ENCODE results near the gene RFXAP.
A peak's percentile ranks its signal among the peaks of the same experiment; 100 is the strongest.

Gene RFXAP

GRCh38 chr13:36774931-36775330 is 44.1 kb upstream of the RFXAP start:
- TF ChIP-seq CEBPB (IDR thresholded peaks at IDR 0.05) (no peak), FOXM1 (IDR thresholded peaks at IDR 0.05; ENCODE audit: borderline replicate concordance, low read depth) (no peak), EP300 (IDR thresholded peaks at IDR 0.05; ENCODE audit: borderline replicate concordance) (no peak), MAX (IDR thresholded peaks at IDR 0.05) (no peak), TEAD4 (IDR thresholded peaks at IDR 0.05) (no peak), REST (IDR thresholded peaks at IDR 0.05; ENCODE audit: low read depth) (no peak), CREB1 (IDR thresholded peaks at IDR 0.05; ENCODE audit: low read depth) (no peak), ZBTB7A (IDR thresholded peaks at IDR 0.05; ENCODE audit: low read depth) (no peak), YY1 (IDR thresholded peaks at IDR 0.05; ENCODE audit: low read depth) (no peak), TAF1 (IDR thresholded peaks at IDR 0.05; ENCODE audit: low read depth) (no peak)

- TF ChIP-seq CREB1 (IDR thresholded peaks at IDR 0.05; ENCODE audit: low read depth) = no peak
- TF ChIP-seq TCF12 (IDR thresholded peaks at IDR 0.05; ENCODE audit: low read depth) = no peak
- no peak for TF ChIP-seq RAD21 (IDR thresholded peaks at IDR 0.05; ENCODE audit: low read depth)
- no peak for TF ChIP-seq CEBPB (IDR thresholded peaks at IDR 0.05)
- no peak for TF ChIP-seq TEAD4 (IDR thresholded peaks at IDR 0.05)
- TF ChIP-seq TAF1 (IDR thresholded peaks at IDR 0.05; ENCODE audit: low read depth) = no peak
- TF ChIP-seq MAX (IDR thresholded peaks at IDR 0.05) = no peak
- no peak for TF ChIP-seq NFIC (IDR thresholded peaks at IDR 0.05)
- no peak for TF ChIP-seq FOXM1 (IDR thresholded peaks at IDR 0.05; ENCODE audit: borderline replicate concordance, low read depth)
- no peak for TF ChIP-seq REST (IDR thresholded peaks at IDR 0.05; ENCODE audit: low read depth)
- no peak for TF ChIP-seq USF1 (IDR thresholded peaks at IDR 0.05)
- TF ChIP-seq EP300 (IDR thresholded peaks at IDR 0.05; ENCODE audit: borderline replicate concordance) = no peak
- TF ChIP-seq EGR1 (IDR thresholded peaks at IDR 0.05) = no peak
- no peak for TF ChIP-seq YY1 (IDR thresholded peaks at IDR 0.05; ENCODE audit: low read depth)
Observed at GRCh38 chr13:36776175-36776574, 42.8 kb upstream of the RFXAP start.

GRCh38 chr13:36778083-36778671 is 40.8 kb upstream of the RFXAP start:
- TF ChIP-seq TEAD4 (IDR thresholded peaks at IDR 0.05) (peak; percentile 31; the same call in 1 of the 2 replicates), USF1 (IDR thresholded peaks at IDR 0.05) (no peak)

GRCh38 chr13:36783890-36784289 is 35.1 kb upstream of the RFXAP start:
- TF ChIP-seq EP300 (IDR thresholded peaks at IDR 0.05; ENCODE audit: borderline replicate concordance) (no peak), FOXM1 (IDR thresholded peaks at IDR 0.05; ENCODE audit: borderline replicate concordance, low read depth) (no peak), EGR1 (IDR thresholded peaks at IDR 0.05) (no peak), CEBPB (IDR thresholded peaks at IDR 0.05) (no peak), TAF1 (IDR thresholded peaks at IDR 0.05; ENCODE audit: low read depth) (no peak), CREB1 (IDR thresholded peaks at IDR 0.05; ENCODE audit: low read depth) (no peak), ZBTB7A (IDR thresholded peaks at IDR 0.05; ENCODE audit: low read depth) (no peak), REST (IDR thresholded peaks at IDR 0.05; ENCODE audit: low read depth) (no peak)

- TF ChIP-seq TCF12 (IDR thresholded peaks at IDR 0.05; ENCODE audit: low read depth) = no peak
- TF ChIP-seq RAD21 (IDR thresholded peaks at IDR 0.05; ENCODE audit: low read depth) = no peak
- TF ChIP-seq EP300 (IDR thresholded peaks at IDR 0.05; ENCODE audit: borderline replicate concordance) = no peak
- TF ChIP-seq CEBPB (IDR thresholded peaks at IDR 0.05) = no peak
- no peak for TF ChIP-seq USF1 (IDR thresholded peaks at IDR 0.05)
- TF ChIP-seq REST (IDR thresholded peaks at IDR 0.05; ENCODE audit: low read depth) = no peak
- TF ChIP-seq CREB1 (IDR thresholded peaks at IDR 0.05; ENCODE audit: low read depth) = no peak
- TF ChIP-seq EGR1 (IDR thresholded peaks at IDR 0.05) = no peak
- no peak for TF ChIP-seq FOXM1 (IDR thresholded peaks at IDR 0.05; ENCODE audit: borderline replicate concordance, low read depth)
- no peak for TF ChIP-seq MAX (IDR thresholded peaks at IDR 0.05)
- no peak for TF ChIP-seq TAF1 (IDR thresholded peaks at IDR 0.05; ENCODE audit: low read depth)
- TF ChIP-seq TEAD4 (IDR thresholded peaks at IDR 0.05) = no peak
- TF ChIP-seq ZBTB7A (IDR thresholded peaks at IDR 0.05; ENCODE audit: low read depth) = no peak
- TF ChIP-seq NFIC (IDR thresholded peaks at IDR 0.05) = no peak
- no peak for TF ChIP-seq YY1 (IDR thresholded peaks at IDR 0.05; ENCODE audit: low read depth)
Observed at GRCh38 chr13:36787181-36787580, 31.8 kb upstream of the RFXAP start.
